PFSK-1 (cell line): ENCODE data around the gene ANKHD1.

Experiments
- SIN3A ChIP-seq: IDR thresholded peaks from 2 replicates; pipeline ENCODE4 v1.6.1; 2012; ENCODE audit warnings: mild to moderate bottlenecking, low read length, moderate library complexity, borderline replicate concordance; ENCODE audit not compliant: insufficient read depth
- TAF1 ChIP-seq: IDR thresholded peaks from 2 replicates; pipeline ENCODE4 v1.6.1; 2012; ENCODE audit warnings: low read length, control low read depth, borderline replicate concordance; ENCODE audit not compliant: insufficient read depth

DNA sequence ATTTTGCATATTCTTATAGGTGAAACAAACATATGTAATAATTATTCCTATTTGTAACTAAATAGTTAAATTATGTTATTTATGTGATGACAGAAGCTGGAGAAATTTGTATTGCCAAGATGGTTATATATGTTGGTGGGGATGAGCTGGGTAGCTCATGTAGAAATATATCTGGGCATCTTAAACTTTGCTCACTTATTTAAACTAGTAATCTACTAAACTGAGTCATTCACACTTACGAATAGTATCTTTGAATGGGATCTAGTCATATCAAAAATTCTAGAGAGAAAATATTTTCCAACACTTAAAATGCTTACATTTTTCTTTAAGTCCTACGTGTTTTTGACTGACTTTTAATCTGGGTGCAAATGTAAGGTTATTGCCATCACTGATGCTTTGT lies 101.2 kb downstream of the ANKHD1 start:
- TF ChIP-seq SIN3A (no peak), TAF1 (no peak)
